Cardiac muscle cell (in vitro differentiated cells and primary cell): ENCODE data around the gene LAIR2. TPM values are rescaled to one million over a fixed set of nuclear protein-coding genes. Genes with fewer than 3 reads are reported as not detected.
"Not testable (repeated sequence)": the region's sequence is repeated elsewhere in the genome, so short reads cannot be mapped to it uniquely, and the experiment has no call there.

Experiments
- DNase-seq, 2 donors: peaks; one replicate each; pipeline versions ENCODE4 v3.0.0 to v3.0.0-alpha.2; 2010 to 2017; ENCODE audit warnings: low read depth in 1 of 2, low spot score in 1 of 2
- H3K27ac ChIP-seq: fragments of 200-600 bp; sonication (generic); 2 replicates; pipeline ENCODE4 v1.5.1; 2016
- H3K27me3 ChIP-seq: fragments of 200-600 bp; sonication (generic); 2 replicates; pipeline ENCODE4 v1.6.0; 2016; ENCODE audit warnings: control low read depth
- H3K36me3 ChIP-seq: fragments of 200-600 bp; sonication (generic); 2 replicates; pipeline ENCODE4 v1.5.1; 2016; ENCODE audit warnings: control low read depth
- H3K4me1 ChIP-seq: fragments of 200-600 bp; sonication (generic); 2 replicates; pipeline ENCODE4 v1.8.1; 2017; ENCODE audit warnings: low read depth, mild to moderate bottlenecking, mixed run types
- H3K4me3 ChIP-seq: fragments of 200-600 bp; sonication (generic); 2 replicates; pipeline ENCODE4 v1.5.1; 2016; ENCODE audit warnings: mild to moderate bottlenecking
- H3K9me3 ChIP-seq: fragments of 200-600 bp; sonication (generic); 2 replicates; pipeline ENCODE4 v1.5.1; 2017; ENCODE audit warnings: low read depth, mild to moderate bottlenecking, control low read depth
- CTCF ChIP-seq: IDR thresholded peaks from 2 replicates; pipeline ENCODE4 v1.5.1; 2012; ENCODE audit warnings: low read depth, mild to moderate bottlenecking, low read length
- polyA plus RNA-seq: library from polyadenylated mRNA; unstranded; fragments of >200 nt; fragmentation: Nextera tagmentation; extraction: Ambion mirVana; gene quantifications from 2 replicates; pipeline ENCODE4 v1.2.1, GENCODE V29; 2016
- total RNA-seq: library from RNA; depleted of rRNA; stranded (reverse); fragments of >200 nt; gene quantifications from 2 replicates; pipeline ENCODE4 v1.2.3, GENCODE V29; 2016

Gene LAIR2
- total and polyA plus RNA-seq, 2 experiments from 2014 or later: not detected

GRCh38 chr19:54493967-54494585 is 8.6 kb upstream of the LAIR2 start:
- Histone ChIP-seq H3K4me1 (no peaks in the 10 kb centered on the region), H3K9me3 (no peaks in the 10 kb centered on the region), H3K36me3 (no peaks in the 10 kb centered on the region), H3K27ac (no peak overlapping the region), H3K27me3 (no peaks in the 10 kb centered on the region), H3K4me3 (no peak overlapping the region)
- TF ChIP-seq CTCF: no peak
- DNase-seq: no peak

- not testable (repeated sequence) for H3K27me3 ChIP-seq, H3K9me3 ChIP-seq, DNase-seq, H3K4me1 ChIP-seq, H3K4me3 ChIP-seq, H3K36me3 ChIP-seq, H3K27ac ChIP-seq
Measured at GRCh38 chr19:54495284-54495683, 7.3 kb upstream of the LAIR2 start.

GRCh38 chr19:54497747-54498450 is 4.7 kb upstream of the LAIR2 start:
- H3K9me3 ChIP-seq, DNase-seq, H3K4me1 ChIP-seq, H3K4me3 ChIP-seq, H3K36me3 ChIP-seq, H3K27ac ChIP-seq, H3K27me3 ChIP-seq: not testable (repeated sequence)

- not testable (repeated sequence) for H3K36me3 ChIP-seq, H3K27me3 ChIP-seq, DNase-seq, H3K4me1 ChIP-seq, H3K4me3 ChIP-seq, H3K27ac ChIP-seq, H3K9me3 ChIP-seq
Measured at GRCh38 chr19:54498451-54498772, 4.2 kb upstream of the LAIR2 start.

GRCh38 chr19:54505542-54505941 is 2.9 kb downstream of the LAIR2 start:
- H3K9me3 ChIP-seq, H3K36me3 ChIP-seq, DNase-seq, H3K4me3 ChIP-seq, H3K27me3 ChIP-seq, H3K27ac ChIP-seq, H3K4me1 ChIP-seq: not testable (repeated sequence)

- Histone ChIP-seq H3K4me3 (no peak overlapping the region), H3K27me3 (no peaks in the 10 kb centered on the region), H3K9me3 (no peaks in the 10 kb centered on the region), H3K4me1 (no peaks in the 10 kb centered on the region), H3K27ac (no peak overlapping the region), H3K36me3 (no peaks in the 10 kb centered on the region)
- no peak for DNase-seq
- no peak for TF ChIP-seq CTCF
Measured at GRCh38 chr19:54506079-54506478, 3.4 kb downstream of the LAIR2 start.

GRCh38 chr19:54507038-54507717 is 4.5 kb downstream of the LAIR2 start:
- not testable (repeated sequence) for H3K27me3 ChIP-seq, DNase-seq, H3K36me3 ChIP-seq, H3K27ac ChIP-seq, H3K9me3 ChIP-seq, H3K4me1 ChIP-seq, H3K4me3 ChIP-seq

GRCh38 chr19:54507824-54508223 is 5.2 kb downstream of the LAIR2 start:
- no peak overlapping the region for H3K27ac ChIP-seq
- H3K27me3 ChIP-seq: no peaks in the 10 kb centered on the region
- no peak overlapping the region for H3K4me3 ChIP-seq
- H3K36me3 ChIP-seq: no peaks in the 10 kb centered on the region
- no peak for DNase-seq
- H3K4me1 ChIP-seq: no peaks in the 10 kb centered on the region
- no peak for TF ChIP-seq CTCF
- H3K9me3 ChIP-seq: no peaks in the 10 kb centered on the region

- H3K9me3 ChIP-seq, H3K36me3 ChIP-seq, DNase-seq, H3K27me3 ChIP-seq, H3K4me3 ChIP-seq, H3K4me1 ChIP-seq, H3K27ac ChIP-seq: not testable (repeated sequence)
Measured at GRCh38 chr19:54508487-54508886, 5.9 kb downstream of the LAIR2 start.

- H3K4me3 ChIP-seq, H3K27me3 ChIP-seq, DNase-seq, H3K27ac ChIP-seq, H3K4me1 ChIP-seq, H3K36me3 ChIP-seq, H3K9me3 ChIP-seq: not testable (repeated sequence)
Measured at GRCh38 chr19:54509200-54509940, 6.7 kb downstream of the LAIR2 start.
